Keratinocyte (primary cell): ENCODE data around the gene SNTG2.

Experiments
- EZH2 ChIP-seq: IDR thresholded peaks from one replicate; pipeline ENCODE4 v1.6.1; 2012; ENCODE audit warnings: inconsistent platforms, mild to moderate bottlenecking, low read length, moderate library complexity
- TF ChIP-seq, protein P1 (sequence below), 3 experiments: IDR thresholded peaks in 1 of 3; conservative IDR thresholded peaks in 1 of 3; optimal IDR thresholded peaks in 1 of 3; 2 replicates in 2 of 3; 3 replicates in 1 of 3; pipeline versions ENCODE3 to v1.5.1; 2011; ENCODE audit warnings: low read length in 3 of 3, mild to moderate bottlenecking in 3 of 3, moderate library complexity in 2 of 3, control low read depth in 1 of 3, inconsistent platforms in 1 of 3; ENCODE audit not compliant: insufficient read depth in 2 of 3; ENCODE audit errors: extremely low read depth in 1 of 3

DNA sequence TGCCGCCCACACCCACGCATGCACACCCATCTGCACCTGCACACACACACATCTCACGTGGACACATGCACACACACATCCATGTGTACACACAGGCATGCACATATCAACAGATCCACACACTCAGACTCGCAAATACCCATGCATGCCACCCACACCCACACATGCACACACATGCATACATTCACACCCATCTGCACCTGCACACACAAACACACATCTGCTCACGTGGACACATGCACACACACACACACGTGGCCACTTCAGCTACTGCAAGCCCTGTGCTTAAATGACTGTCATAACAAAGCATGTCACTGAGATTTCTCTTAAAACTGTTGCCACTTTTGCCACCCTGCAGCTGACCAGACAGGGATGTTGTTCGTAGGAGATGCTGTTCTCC, 186.6 kb downstream of the SNTG2 start:
- TF ChIP-seq, protein P1, sequence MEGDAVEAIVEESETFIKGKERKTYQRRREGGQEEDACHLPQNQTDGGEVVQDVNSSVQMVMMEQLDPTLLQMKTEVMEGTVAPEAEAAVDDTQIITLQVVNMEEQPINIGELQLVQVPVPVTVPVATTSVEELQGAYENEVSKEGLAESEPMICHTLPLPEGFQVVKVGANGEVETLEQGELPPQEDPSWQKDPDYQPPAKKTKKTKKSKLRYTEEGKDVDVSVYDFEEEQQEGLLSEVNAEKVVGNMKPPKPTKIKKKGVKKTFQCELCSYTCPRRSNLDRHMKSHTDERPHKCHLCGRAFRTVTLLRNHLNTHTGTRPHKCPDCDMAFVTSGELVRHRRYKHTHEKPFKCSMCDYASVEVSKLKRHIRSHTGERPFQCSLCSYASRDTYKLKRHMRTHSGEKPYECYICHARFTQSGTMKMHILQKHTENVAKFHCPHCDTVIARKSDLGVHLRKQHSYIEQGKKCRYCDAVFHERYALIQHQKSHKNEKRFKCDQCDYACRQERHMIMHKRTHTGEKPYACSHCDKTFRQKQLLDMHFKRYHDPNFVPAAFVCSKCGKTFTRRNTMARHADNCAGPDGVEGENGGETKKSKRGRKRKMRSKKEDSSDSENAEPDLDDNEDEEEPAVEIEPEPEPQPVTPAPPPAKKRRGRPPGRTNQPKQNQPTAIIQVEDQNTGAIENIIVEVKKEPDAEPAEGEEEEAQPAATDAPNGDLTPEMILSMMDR (optimal IDR thresholded peaks at IDR 0.05 in 1 of 3, IDR thresholded peaks at IDR 0.05 in 1 of 3, conservative IDR thresholded peaks at IDR 0.05 in 1 of 3; ENCODE audit: extremely low read depth in 1 of 3, insufficient read depth in 2 of 3, low read length in 3 of 3) = no peak
- no peak for TF ChIP-seq EZH2
